GM12892 (cell line): Measurements from ENCODE around the gene CEACAM16.

Experiments used
- DNase-seq: peaks from one replicate; pipeline ENCODE4 v3.0.0; 2011; ENCODE audit not compliant: insufficient read length
- FAIRE-seq: peaks from 2 replicates; lab custom pipeline; 2011; peaks lifted over from hg19 to GRCh38; lab: Jason Lieb, UNC
- POLR2A ChIP-seq: IDR thresholded peaks from 2 replicates; pipeline ENCODE4 v1.6.1; 2011; ENCODE audit warnings: low read depth, low read length, control low read depth
- POLR2AphosphoS5 ChIP-seq: IDR thresholded peaks from 2 replicates; pipeline ENCODE4 v1.6.1; 2011; ENCODE audit warnings: low read depth, low read length, control low read depth
- TAF1 ChIP-seq: IDR thresholded peaks from 2 replicates; pipeline ENCODE4 v1.6.1; 2011; ENCODE audit warnings: low read depth, mild to moderate bottlenecking, control low read depth, low read length, borderline replicate concordance

CEACAM16 gene

DNA sequence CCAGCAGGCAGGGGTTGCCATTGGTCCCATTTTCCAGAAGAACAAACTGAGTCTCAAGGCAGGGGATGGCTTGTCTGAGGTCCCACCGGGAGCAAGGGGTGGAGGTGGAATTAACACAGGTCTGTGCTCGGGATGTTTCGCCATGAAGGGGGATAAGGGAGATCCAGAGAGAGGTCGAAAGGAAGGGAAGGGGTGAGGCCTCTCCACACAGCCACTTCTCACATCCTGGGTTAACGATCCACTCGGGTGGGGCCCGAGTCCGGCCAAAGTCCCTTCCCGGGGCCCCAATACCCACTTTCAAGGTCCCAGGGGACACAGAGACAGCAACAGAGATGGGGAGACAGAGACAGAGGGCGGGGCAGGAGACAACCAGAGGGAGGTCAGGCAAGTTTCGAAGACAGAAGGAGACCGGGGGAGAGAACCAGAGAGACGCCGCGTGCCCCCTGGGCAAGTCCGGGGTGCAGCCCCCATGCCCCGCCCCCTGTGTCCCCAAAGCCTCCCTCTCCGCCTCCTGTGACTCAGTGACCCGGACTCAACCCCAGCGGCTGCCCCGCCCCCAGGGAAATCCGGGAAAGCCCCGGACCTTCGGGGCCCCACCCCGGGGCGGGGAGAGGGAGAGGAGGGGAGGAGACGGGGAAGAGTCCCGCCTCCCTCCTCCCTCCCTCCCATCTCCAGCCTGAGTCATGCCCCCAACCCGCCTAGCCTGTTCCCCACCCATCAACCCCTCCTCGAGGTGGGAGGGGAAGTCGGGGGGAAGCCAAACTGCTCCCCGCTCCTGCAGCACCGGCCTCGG, 48.2 kb downstream of the CEACAM16 start:
- DNase-seq (peak; percentile 65), FAIRE-seq (peak; percentile 98)
- TF ChIP-seq POLR2A = 0 out of 2 replicates have a peak, but pooled peaks have one; percentile 33
- no peak; the same call in 1 of the 2 replicates for TF ChIP-seq TAF1
- TF ChIP-seq POLR2AphosphoS5 = no peak

DNA sequence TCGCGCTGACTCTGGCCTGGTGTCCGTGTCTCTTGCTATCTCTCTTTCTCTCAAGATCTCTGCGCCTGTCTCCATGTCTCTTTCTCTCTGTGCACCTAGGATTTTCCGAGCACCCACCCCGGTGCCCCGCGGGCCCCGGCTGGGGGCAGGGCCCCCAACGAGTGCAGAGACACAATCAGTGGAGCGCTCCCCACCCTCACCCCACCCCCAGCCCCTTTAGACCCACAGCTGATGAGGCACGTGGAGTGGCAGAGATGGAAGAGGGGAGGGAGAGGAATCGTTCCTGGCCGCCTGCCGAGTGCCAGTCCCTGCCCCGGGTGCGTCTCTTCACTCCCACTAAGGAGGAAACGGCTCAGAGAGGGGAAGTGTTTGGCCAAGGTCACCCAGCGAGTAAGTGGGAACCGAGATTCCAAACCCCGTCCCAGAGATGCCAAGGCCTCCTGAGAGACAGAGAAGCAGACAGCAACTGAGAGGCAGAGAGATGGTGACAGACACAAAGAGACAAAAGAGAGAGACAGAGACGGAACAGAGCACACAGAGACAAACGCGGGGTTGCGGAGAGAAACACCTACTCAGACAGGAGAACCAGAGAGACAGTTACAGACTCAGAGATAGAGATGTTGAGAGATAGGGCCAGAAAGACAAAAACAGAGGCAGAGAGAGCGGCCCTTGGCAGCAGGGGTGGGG, 48.9 kb downstream of the CEACAM16 start:
- no peak for TF ChIP-seq POLR2AphosphoS5
- FAIRE-seq (peak; percentile 78), DNase-seq (no peak)

DNA sequence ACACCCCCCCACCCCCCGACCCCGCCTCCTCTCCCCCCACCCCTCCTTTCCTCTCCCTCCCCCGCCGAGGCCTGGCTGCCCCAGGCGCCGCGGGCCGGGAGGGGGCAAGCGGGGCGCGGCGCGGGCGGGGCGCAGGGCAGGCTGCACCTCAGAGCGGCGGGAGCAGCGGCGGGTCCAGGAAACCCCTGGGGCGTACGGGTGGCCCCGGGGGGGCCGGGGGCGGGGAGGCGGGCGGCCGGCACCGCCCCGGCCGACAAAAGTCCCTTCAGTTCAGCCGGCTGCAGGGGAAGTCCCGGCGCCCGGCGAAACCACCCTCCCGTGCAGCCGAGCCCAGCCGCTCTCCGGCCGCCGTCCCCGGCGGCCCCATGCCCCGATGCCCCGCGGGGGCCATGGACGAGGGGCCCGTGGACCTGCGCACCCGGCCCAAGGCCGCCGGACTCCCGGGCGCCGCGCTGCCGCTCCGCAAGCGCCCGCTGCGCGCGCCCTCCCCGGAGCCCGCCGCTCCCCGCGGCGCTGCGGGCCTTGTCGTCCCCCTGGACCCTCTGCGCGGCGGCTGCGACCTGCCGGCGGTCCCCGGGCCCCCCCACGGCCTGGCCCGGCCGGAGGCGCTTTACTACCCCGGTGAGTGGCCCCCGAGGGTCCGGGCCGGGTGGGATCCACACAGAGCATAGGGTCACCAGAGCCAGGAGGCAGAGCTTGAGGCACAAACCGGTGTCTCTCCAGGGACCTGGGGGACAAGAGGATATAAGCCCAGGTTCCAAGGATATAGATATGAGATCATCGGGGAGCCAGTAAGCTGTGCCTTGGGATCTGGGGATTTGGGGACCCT, 49.7 kb downstream of the CEACAM16 start, which contains the start of gene BCL3:
TSS of gene BCL3 (plus strand) at position 283 of the 829 bp plus-strand sequence. CDS start at position 366, 83 bp downstream.
- peak; percentile 50 for FAIRE-seq
- TF ChIP-seq POLR2AphosphoS5 = no peak
- no peak for TF ChIP-seq TAF1
- peak; percentile 59; the same call in 1 of the 2 replicates for TF ChIP-seq POLR2A
- peak; percentile 67 for DNase-seq

DNA sequence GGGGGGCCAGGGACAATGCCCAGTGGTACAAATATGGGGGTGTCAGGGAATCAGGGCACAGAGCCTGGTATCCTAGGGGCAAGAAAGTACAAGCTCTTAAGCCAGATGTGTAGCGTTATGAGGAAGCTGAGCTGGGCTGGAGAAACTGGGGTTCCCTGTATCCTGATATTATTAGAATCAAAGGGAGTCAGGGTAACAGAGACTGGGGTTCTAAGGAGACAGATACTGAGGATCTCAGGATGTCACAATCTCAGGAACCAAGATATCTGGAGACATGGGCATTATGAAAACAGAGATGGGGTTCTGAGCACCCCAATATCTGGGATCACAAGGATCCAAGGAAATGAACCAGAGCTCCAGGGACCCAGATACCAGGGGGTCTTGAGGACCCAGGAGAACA, 50.3 kb downstream of the CEACAM16 start:
- TF ChIP-seq POLR2AphosphoS5 (no peak), POLR2A (no peak), TAF1 (no peak)
- FAIRE-seq (peak; percentile 14), DNase-seq (no peak)

DNA sequence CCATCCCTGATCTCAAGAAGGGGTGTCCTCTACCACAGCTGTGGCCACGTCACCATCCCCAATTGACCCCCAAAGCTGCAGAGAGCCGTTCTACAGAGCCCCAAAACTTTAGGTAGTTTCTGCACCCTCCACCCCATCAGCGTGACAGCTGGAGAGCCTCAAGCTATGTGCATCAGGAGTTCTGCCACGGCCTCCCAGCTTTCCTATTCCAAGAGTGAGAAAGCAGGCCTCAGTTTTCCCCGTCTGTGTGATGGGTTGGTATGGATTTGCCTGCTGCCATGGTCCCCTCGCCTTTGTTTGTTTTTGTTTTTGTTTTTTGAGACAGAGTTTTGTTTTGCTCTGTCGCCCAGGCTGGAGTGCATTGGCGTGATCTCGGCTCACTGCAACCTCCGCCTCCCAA, 51.0 kb downstream of the CEACAM16 start:
- TF ChIP-seq POLR2AphosphoS5 = no peak
- no peak for TF ChIP-seq TAF1
- TF ChIP-seq POLR2A = no peak
- FAIRE-seq (no peak), DNase-seq (no peak)

DNA sequence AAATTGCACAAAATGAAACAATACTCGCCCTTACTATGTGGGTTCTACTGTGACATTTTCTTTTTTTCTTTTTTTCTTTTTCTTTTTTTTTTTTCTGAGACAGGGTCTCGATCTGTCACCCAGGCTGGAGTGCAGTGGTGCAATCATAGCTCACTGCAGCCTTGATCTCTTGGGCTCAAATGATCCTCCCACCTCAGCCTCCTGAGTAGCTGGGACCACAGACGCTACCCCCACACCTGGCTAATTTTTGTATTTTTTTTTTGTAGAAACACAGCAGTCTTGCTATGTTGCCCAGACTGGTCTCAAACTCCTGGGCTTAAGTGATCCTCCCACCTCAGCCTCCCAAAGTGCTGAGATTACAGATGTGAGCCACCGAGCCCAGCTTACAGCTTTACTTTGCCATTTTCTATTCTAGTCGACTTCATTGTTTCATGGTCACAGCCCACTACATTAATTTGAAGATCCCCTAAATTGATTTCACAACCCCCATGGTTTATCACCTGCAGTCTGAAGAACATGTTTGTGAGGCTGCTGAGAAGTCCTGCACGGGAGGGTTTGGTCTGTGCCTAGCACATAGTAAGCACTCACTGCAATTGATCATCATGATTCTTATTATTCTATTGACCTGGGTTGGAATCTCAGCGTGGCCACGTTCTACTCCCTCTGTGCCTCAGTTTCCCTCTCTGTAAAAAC, 53.3 kb downstream of the CEACAM16 start:
- TF ChIP-seq POLR2A (no peak), POLR2AphosphoS5 (no peak), TAF1 (no peak)
- no peak for FAIRE-seq
- DNase-seq = no peak

- TF ChIP-seq POLR2AphosphoS5 (peak; percentile 64; the same call in 1 of the 2 replicates), POLR2A (no peak; the same call in none of the 2 replicates), TAF1 (0 out of 2 replicates have a peak, but pooled peaks have one; percentile 3)
- FAIRE-seq = peak; percentile 99
- peak; percentile 93 for DNase-seq
Measured at GRCh38 chr19:44752816-44753625, 54.1 kb downstream of the CEACAM16 start.

DNA sequence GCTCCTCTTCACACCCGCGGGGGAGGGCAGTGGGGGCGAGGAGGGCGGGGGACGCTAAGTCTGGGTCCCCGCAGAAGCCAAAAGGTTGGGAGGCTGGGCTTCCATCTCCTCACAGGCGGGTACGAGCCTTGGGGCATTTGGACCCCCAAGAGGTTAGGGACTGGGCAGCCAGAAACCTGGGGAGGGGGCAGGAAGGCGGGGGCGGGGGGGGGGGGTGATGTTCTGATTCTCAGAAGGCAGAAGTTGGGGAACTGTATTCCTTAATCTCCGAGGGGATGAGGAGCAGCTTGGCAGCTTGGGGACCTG, 54.6 kb downstream of the CEACAM16 start:
- DNase-seq (no peak), FAIRE-seq (no peak)
- TF ChIP-seq TAF1 (no peak), POLR2AphosphoS5 (no peak), POLR2A (no peak)

- TF ChIP-seq POLR2AphosphoS5 (no peak; the same call in 1 of the 2 replicates), TAF1 (0 out of 2 replicates have a peak, but pooled peaks have one; percentile 23), POLR2A (peak; percentile 45; the same call in 1 of the 2 replicates)
- FAIRE-seq (peak; percentile 92), DNase-seq (peak; percentile 77)
Measured at GRCh38 chr19:44753932-44754749, 55.2 kb downstream of the CEACAM16 start.

GRCh38 chr19:44754750-44755080, 55.8 kb downstream of the CEACAM16 start:
- TF ChIP-seq TAF1 (no peak), POLR2A (no peak), POLR2AphosphoS5 (no peak)
- no peak for FAIRE-seq
- no peak for DNase-seq
